GM12878 (cell line): ENCODE results near the gene RPS6KC1.
"Not testable (repeated sequence)": the region's sequence is repeated elsewhere in the genome, so short reads cannot be mapped to it uniquely, and the experiment has no call there.

ENCODE experiments used
- EZH2 ChIP-seq: IDR thresholded peaks from 2 replicates; pipeline ENCODE4 v1.6.1; 2012; ENCODE audit warnings: low read depth, mild to moderate bottlenecking, control low read depth, inconsistent platforms, low read length, borderline replicate concordance; ENCODE audit not compliant: control insufficient read depth
- GABPA ChIP-seq: IDR thresholded peaks from 2 replicates; pipeline ENCODE4 v1.6.1; 2014; ENCODE audit warnings: antibody characterized with exemption, low read depth, mild to moderate bottlenecking, inconsistent platforms
- GATAD2B ChIP-seq: fragments of 450-650 bp; conservative IDR thresholded peaks from 2 replicates; pipeline ENCODE4 v1.6.1; 2017; ENCODE audit warnings: low read depth, mild to moderate bottlenecking, moderate library complexity
- HDAC6 ChIP-seq: fragments of 200-600 bp; sonication (generic); IDR thresholded peaks from one replicate; pipeline ENCODE4 v1.8.0; 2017; ENCODE audit warnings: antibody characterized with exemption; ENCODE audit not compliant: unreplicated experiment
- JUND ChIP-seq: IDR thresholded peaks from 2 replicates; pipeline ENCODE4 v1.6.1; 2012; ENCODE audit warnings: low read depth, mild to moderate bottlenecking, low read length, improper control_type of control experiment, moderate library complexity
- NRF1 ChIP-seq: conservative IDR thresholded peaks from 2 replicates; pipeline ENCODE4 v1.6.1; 2011; ENCODE audit warnings: mild to moderate bottlenecking, low read depth, low read length, improper control_type of control experiment
- POLR2A ChIP-seq: IDR thresholded peaks from 2 replicates; pipeline ENCODE4 v1.6.1; 2011; ENCODE audit warnings: low read depth, mild to moderate bottlenecking, low read length
- TAF1 ChIP-seq: IDR thresholded peaks from 2 replicates; pipeline ENCODE4 v1.6.1; 2011; ENCODE audit warnings: mild to moderate bottlenecking, low read depth, low read length, borderline replicate concordance
- ZBTB40 ChIP-seq: fragments of 450-650 bp; IDR thresholded peaks from 2 replicates; pipeline ENCODE4 v1.6.1; 2016; ENCODE audit warnings: mild to moderate bottlenecking, moderate library complexity, borderline replicate concordance

GRCh38 chr1:213112723-213113122 lies 61.7 kb downstream of the RPS6KC1 start:
- not testable (repeated sequence) for TF ChIP-seq GATAD2B, ZBTB40, EZH2, HDAC6, TAF1, GABPA, NRF1, JUND, POLR2A
